Activated CD4-positive, alpha-beta T cell treated with anti-CD3 and anti-CD28 coated beads, Interleukin-2, amount 50 U/mL, for 24 hours (primary cell): ENCODE measurements around the gene WDCP.
"Not testable (repeated sequence)": the region's sequence is repeated elsewhere in the genome, so short reads cannot be mapped to it uniquely, and the experiment has no call there.

Experiments used
- DNase-seq, 2 donors: peaks; one replicate each; pipeline ENCODE4 v3.0.0-alpha.2; 2020; ENCODE audit warnings: low read depth in 1 of 2, low spot score in 1 of 2

The WDCP gene

DNA sequence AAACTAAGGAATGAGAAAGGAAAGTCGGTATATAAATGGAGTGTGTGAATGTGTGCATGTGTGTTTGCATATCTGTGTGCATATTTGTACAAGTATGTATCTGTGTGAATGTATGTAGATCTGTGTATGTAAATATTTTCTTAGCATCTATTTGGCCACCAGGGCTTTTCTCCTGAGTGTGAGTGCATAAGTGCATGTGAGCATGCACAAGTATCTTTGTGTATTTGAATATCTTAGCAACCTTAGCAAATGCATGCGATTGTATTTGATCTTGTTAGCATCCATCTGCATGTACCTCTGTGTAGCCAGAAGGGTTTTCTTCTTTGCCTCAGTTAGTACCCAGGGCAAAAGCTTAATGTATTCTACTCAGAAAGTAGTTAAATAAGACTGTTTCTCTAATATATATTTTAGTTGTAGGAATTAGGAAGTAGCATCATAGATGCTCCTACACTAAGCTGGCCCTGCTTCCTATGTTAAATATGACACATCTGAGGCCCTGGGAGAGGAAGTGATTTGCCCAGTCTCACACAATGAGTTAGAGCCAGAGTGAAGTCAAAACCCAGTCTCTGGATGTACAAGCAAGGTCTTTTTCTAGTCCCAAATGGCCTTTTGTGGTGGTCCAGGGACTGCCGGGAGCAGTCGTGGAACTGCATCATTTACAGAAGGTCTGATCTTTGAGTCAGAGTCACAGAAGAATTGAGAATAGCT, 11.5 kb upstream of the WDCP start:
- DNase-seq, result no peak

- DNase-seq, result no peak
Observed at GRCh38 chr2:24055750-24056149, 8.6 kb upstream of the WDCP start.

- DNase-seq, result no peak
Observed at GRCh38 chr2:24054366-24055010, 7.3 kb upstream of the WDCP start.

- no peak for DNase-seq
Observed at GRCh38 chr2:24052951-24053350, 5.8 kb upstream of the WDCP start.

DNA sequence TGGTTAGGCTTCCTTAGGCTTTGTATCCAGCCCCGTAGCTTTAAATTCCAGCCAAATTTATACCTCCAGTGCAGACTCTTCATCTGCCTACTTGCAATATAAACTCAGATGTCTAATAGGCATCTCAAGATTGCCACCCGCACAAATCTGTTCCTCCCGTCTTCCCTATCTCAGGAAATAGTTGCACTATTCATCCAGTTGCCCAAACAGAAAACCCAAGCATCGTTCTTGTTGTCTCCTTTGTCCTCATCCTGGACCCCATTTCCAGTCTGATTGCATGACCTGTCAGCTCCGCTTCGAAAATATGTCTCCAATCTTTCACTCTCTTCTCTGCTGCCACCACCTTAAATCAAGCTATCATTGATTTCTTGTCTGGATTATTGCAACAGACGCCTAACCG, 4.6 kb upstream of the WDCP start:
- DNase-seq, result no peak

DNA sequence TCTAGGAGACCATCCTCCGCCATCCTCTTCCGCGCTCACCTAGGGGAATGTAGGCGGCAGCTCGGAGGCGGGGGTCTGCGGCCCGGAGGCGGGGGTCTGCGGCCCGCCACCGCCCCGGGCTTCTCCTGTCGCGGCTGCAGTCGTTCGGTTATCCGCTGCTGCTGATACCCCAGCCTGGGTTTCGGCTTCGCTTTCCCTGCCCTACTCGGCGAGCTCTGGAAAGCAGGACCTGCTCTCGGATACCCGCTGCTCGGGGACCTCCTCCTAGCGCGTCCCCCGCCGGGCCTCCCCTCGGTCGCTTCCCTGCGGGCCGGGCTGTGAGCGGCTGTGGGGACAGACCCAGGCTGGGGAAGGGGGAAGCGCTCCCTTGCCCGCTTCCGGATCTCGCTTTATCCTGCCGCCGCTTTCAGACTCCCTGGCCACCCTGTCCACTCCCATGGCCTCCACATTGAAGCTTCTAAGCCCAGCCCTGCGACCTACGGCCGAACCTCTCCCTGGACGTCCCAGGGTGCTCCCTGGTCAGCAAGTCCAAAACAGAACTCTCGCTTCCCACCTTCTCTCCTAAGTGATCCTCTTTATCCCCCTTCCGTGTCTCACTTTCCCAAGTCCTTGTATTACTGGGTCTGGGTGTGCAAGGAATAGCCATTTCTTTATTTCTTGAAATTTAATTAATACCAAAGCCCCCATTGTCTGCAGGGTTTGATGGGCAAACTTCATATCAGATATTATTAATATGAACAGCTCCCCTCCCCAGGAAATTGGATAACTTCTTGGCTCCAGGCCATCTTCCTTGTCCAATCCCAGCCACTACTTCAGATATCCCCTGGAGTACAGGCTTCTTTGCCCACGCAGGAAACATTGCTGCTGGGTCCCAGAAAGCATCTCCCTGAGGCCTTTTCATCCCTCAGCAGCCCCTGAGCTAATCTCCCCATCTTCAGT, 3.1 kb upstream of the WDCP start:
- DNase-seq, result no peak

- DNase-seq, result peak in 1 of 2 donors; percentile 15
Observed at GRCh38 chr2:24049485-24050021, 2.4 kb upstream of the WDCP start, which contains the start of gene FKBP1B. TSS of gene FKBP1B (plus strand) at chr2:24049741. CDS start at chr2:24049850, 109 bp downstream.

- DNase-seq, result no peak
Observed at GRCh38 chr2:24048769-24049484, 1.7 kb upstream of the WDCP start.

GRCh38 chr2:24047703-24048033, 477 bp upstream of the WDCP start:
- DNase-seq, result no peak

DNA sequence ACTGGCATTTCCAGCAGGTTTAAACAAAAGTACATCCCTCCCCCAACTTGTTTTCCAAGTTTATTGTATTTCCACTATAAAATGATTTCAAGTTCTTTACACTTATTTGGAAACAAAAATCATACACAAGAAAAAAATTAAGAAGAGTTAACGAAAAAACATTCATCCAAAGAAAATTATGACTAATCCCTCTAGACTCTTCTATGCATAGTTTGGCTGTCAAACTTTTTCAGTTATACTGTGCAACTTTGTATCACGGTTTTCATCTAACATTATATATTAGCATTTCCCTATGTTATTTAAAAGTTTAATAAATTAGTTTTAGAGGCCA, 627 bp downstream of the WDCP start:
- no peak for DNase-seq

GRCh38 chr2:24045511-24046508, 1.4 kb downstream of the WDCP start:
- DNase-seq, result no peak

GRCh38 chr2:24043133-24043532, 4.1 kb downstream of the WDCP start:
- DNase-seq, result not testable (repeated sequence)

- no peak for DNase-seq
Observed at GRCh38 chr2:24040511-24040910, 6.7 kb downstream of the WDCP start.

GRCh38 chr2:24038786-24039499, 8.2 kb downstream of the WDCP start:
- DNase-seq, result no peak

DNA sequence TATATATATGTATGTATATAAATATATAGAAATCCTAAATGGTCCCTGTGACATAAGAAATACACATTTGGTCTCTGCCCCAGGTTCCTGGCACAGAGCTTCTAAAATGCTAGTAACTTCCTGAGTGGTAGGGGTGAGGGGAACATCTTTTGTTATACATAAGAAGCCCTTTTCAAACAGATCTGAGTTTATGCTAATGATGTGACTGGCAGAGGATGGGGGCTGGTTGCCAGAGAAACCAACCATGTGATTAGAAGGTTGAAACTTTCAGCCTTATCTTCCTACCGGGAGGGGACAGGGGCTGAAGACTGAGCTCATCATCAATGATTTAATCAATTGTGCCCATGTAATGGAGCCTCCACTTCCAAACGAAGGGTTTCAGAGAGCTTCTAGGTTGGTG, 21.0 kb downstream of the WDCP start:
- no peak for DNase-seq

DNA sequence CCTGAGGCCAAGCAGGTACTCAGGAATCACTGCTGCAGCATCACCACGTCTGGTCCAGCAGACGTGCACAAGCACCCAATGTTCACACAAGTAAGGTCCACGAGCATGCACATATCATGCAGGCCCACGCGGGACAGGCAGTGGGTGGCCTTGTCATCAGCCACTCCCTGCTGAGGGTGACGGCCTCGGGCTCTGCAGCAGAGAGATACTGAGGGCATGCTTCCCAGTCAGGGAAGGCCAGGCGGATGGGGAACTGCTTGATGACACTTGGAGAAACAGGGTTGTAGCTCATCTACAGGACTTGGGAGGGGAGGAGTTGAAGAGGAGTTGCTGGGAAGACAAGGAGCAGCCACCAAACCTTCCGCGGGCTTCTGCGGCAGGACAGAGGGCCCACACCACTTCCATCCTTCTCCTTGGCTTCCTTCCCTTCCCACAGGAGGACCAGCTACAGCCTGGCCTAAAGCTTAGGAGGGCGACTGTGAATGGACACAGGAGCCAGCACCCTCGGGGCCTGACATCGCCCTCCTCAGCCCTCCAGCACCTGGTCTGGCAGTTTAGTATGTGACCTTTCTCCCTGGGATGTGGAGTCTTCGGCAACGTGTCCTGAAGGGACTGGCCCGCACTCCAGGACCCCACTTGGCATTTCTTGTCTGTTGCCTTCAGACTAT, 22.1 kb downstream of the WDCP start:
- DNase-seq, result no peak

DNA sequence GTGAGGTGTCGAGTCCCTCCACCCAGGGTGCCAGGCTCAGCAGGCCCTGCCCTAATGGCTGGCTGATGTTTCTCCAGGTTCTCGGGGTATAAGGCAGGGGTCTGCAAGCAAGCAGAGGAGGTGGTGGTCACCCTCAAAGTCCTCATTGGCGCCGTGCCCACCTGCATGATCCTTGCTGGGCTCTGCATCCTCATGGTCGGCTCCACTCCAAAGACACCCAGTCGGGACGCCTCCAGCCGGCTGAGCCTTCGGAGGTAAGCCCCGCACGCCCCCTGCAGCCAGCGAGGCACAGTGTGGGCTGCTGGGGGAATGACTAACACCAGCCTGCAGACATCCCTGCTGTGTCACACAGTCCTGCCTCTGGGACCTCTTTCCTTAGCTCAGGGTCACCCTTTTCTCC, 23.2 kb downstream of the WDCP start:
- no peak for DNase-seq

- no peak for DNase-seq
Observed at GRCh38 chr2:24022975-24023575, 24.1 kb downstream of the WDCP start.
